Kidney glomerular epithelial cell (primary cell): ENCODE measurements around the gene ZNF219.

ENCODE experiments used
- DNase-seq: peaks from one replicate; lab custom pipeline; 2025; lab: John Stamatoyannopoulos, UW

ZNF219 gene

DNA sequence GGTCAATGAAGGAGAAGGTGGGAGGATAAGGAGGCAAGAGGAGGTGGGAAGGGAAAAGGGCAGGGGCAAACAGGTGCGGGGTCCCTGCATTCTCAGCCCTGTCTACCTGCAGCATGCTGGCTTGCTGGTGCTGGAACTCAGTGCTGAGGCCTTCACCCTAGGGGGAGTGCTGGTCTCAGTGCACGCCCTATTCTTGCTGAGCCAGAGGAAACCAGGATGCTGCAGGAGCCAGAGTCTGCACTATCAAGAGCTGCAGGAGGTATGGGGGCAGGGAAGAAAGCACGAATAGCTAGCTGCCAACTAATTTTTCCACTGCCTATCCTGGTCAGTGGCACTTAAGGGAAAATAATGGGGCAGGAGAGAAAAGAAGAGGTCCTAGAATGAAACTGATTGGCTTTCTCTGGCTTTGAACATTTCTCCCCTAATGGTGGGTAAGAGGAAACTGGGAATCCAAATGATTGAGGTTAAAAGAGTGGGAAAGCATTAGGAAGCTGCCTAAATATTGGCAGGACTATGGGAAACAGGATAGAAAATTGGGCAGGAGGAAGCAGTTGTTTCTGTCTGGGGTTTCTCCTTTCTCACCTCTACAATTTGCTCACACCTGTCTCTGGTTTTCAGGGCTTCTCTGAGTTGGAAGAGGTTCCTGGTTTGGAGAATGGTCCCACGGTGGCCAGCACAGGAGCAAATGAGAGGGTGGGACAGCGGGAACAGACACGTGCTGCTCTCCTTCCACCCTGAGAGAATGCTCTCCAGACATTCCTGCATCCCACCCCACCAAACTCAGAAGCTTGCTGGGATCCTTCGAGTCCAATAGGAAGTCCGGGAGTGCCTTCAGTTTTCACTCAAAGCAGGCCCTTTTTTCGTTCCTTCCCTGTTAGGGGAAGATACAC lies 4.3 kb upstream of the ZNF219 start:
- no peak for DNase-seq

DNA sequence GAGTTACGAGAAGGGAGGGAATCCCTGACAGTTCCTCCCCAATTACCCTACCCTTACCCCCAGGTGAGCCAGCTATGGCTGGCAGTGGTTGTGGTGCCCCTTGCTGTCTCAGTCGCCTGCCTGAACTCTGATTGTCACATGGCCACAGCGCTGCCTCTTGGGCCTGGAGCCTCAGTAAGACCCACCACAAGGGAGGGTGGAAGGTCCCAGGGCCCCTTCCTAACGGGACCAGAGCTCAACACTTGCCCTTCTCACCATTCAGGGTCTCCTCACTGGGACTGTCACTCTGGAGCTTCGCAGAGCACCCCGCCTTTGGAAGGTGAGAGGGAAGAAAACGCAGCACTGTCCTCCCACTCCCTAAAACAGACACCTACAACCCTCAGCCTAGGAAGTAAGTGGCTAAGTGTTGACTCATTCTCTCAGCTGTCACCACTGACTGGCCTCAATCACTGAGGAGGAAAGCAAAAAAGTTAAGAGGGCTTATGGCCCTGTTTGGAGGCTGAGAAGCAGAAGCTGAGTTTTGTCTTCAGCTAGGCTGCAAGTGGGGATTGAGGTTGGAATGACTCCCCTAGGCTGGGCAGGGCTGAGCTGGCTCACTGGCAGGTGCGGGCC lies 3.5 kb upstream of the ZNF219 start:
- no peak for DNase-seq

DNA sequence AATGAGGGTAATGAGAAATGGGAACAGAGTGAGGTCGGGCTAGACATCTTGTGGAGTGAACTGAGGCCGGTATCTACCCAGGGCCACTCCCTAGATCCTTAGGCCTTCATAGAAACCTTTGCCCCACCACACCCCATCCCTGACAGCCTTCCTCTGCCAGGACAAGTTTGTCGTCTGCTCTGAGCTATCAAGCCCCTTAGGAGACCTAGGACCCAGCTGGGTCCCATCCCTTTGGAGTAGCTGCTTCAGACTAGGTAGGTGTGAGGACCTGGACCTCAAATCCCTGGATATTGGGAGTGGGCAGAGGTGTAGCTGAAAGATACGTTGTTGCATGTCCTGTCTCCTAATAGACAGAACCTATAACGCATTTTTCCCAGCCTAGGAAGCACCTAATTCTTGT lies 2.5 kb upstream of the ZNF219 start, which contains the start of gene TMEM253:
Gene TMEM253, plus strand, starts transcription at position 136 of the 400 bp plus-strand sequence. CDS start 278 bp downstream, outside the sequence.
- no peak for DNase-seq

DNA sequence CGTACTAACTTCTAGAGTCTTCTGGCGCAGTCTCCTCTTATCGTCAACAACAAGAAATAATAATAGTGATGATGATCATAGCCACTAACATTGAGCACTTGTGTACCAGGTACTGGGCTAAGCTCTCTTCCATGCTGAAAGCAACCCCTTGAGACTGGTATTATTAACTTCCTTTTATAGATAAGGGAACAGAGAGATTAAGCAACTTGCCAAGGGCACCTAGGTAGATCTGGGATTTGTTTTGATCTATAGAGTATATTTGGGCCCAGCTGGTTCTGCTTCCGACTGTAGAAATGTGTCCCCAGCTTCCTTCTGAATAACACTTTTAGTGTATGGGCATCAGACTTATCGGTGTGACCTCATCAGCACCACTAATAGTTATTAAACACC lies 1.1 kb upstream of the ZNF219 start:
- DNase-seq: no peak

DNA sequence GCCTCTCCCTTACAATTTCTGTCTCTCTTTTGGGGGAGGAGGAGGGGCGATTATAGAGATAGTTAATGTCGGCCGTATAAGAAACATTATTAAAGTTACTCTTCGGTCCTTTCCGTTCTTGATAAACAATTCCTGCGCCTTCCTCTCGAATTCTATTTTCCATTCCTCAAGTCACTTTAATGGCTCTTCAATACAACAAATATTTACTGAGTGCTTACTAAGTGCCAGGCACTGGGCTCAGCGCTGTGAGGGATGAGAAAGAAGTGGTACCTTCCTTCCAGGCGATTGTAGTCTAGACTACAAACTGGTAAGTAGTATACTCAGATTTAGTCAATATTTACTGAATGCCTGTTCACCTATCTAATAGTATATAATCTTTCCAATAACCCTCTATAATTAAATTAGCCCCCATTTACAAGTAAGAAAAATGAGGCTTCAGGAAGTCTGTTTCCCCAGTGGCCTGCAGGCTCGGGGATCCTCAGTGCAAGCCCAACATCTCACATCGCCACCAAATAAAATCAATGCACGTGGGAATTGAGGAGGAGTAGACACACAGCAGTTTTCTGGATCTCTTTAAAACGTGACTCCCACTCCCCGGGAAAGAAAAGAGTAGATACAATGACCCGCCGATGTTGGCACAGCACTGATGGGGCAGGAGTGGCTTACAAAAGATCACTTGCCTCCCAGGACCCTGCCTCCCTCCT lies 589 bp upstream of the ZNF219 start:
- DNase-seq: peak; percentile 14

DNA sequence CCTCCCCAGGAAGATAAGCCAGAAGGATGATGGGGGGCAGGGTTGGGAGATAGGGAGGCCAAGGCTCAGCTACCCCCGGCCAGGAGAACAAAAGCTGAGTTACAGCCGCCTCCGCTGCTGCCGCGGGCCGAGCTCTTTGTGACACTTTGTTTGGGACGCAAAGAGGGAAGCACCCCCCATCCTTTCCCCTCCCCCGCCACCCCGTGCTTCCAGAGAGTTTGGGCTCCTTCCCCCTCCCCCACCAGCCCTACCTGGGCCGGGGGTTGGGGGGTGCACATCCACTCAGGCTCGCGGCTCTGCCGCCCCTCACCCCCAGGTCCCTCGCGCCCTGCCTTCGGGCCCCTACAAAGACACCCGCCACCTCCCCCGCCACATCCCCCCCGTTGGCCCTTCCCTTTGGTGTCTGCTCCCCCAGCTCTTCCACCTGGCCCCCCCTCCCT lies 799 bp downstream of the ZNF219 start:
- no peak for DNase-seq

DNA sequence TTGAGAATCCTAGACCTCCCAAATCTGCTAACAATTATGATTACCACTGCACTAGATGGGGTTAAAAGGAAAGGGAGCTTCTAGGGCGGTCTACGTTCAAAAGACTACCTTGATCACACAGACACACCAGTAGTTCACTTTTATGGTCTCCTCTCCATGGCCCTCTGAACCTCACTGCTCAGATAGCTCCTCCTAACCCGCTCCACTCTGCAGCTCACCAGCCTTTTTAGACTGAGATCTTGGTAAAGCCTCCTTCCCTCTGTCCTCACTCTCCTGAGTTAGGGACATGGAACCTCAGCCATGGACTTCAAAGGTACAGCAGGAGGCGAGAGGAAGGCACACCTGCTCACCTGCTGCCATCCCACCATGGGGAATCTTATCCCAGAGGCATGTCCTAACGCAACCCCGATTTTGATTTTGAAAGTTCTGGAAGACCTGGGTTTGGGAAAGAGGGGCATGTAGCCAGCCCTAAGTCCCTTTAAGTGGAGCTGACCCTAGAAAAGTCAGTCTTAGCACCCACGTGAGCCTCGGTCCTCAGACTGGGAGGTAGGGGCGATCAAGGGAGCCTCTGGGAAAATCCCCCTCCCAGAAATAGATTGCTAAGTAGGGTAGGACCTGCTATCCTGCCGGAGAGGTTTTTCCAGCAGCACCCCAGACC lies 1.3 kb downstream of the ZNF219 start:
- no peak for DNase-seq

DNA sequence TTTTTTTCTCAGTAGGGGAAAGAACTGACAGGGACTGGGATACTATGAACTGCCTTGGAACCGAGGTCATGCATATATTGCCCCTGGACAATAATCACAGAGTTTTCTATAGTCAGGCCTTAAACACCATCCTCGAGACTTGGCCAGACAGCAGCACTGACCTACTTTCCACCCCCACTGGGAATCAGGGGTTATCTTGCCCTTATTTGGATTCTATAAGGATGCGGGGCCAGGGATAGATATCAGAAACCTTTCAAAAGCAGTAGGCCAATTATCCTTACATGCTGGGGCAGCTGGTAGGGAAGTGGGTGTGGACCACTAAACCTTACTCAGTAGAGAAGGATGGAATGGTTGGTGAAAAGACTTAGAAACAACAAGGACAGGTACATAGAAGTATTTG lies 2.0 kb downstream of the ZNF219 start:
- DNase-seq: no peak

DNA sequence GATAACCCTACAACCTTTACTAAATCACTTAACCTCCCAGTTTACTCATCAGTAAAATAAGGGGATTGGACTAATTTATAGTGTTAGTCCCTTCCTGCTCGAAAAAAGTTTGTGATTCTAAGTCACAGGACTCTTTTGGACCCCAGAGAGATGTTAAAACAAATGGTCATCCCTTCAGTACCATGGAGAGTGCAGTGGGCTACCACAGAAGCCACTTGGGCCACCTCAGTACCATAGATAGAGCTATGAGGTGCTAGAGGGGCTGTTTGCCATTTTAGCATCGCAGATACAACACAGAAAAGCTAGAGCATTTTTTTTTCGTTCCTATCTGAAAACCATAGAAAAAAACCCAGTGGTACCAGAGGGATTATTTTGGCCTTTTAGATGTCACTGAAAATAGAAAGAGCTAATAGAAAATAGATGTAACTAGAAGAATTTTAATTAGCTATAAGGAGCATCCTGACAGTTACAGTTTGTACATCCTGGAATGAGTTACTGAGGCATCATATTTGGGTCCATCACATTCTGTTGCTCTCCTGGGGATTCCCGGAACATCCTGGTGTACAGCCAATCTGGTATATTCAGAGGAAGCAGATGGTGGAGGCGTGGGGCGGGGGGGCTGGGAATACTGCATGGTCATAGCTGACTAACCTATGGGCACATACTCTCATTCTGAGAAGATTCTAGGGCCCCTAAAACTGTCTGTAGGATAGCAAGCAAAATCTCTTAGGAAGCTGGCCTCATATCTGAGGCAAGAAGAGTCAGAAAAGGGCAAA lies 2.8 kb downstream of the ZNF219 start:
- DNase-seq: no peak

DNA sequence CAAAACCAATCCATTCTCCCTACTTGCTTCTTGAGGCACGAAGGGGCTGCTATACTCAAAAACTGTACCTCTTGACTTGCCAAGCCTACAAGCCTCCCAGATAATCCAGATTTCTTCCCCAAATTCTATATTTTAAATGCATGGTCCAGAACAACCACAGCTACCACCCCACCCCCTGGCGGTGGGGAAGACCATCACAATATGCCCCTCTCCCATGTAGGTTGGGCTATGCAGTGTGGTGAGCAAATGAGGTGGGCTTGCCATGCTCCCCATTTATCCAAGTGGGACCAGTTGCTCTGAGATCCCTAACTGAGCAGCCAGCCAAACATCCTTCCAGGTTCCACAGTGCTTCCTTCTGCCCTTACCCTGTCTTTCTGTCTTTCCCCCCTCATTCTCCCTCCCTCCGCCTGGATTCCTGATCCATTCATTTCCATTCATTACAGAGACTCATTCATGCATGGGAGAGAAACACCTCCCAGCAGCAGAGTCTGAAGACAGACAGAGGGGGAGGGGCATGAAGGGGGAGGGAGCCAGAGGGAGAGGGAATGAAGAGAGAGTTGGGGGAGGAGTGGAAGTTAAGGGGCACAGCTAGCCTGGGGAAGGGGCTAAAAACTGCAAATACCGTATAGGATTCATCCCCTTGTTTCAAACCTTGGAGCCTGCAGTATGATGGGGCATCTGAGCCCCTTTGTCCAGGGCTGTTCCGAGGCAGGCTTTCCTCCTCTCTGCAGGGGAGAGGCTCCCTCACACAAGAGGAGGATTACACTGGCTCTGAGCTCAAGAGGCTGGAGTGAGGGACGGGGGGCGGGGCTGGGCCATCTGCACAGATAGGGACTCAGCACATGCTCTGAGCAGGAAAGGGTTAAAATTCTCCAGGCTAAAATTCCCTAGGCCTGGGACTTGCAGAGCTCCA lies 4.4 kb downstream of the ZNF219 start:
- DNase-seq: peak; percentile 67

DNA sequence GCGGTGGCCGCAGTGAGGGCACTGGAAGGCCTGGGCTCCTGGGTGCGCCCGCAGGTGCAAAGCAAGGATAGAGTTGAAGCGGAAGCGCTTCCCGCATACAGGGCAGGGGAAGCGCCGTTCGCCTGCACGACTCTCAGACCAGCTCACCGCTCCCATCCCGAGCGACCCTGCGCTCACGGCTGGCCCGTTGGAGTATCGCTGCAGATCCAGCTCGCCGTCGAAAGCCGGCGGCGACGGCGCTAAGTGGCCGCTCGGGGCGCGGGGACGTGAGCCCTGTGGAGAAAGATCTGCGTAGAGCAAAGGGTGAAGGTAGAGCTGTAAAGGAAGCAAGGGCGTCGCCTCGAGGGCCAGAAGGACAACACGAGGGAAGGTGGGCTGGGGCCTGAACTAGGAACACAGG lies 5.4 kb downstream of the ZNF219 start:
- DNase-seq: no peak

DNA sequence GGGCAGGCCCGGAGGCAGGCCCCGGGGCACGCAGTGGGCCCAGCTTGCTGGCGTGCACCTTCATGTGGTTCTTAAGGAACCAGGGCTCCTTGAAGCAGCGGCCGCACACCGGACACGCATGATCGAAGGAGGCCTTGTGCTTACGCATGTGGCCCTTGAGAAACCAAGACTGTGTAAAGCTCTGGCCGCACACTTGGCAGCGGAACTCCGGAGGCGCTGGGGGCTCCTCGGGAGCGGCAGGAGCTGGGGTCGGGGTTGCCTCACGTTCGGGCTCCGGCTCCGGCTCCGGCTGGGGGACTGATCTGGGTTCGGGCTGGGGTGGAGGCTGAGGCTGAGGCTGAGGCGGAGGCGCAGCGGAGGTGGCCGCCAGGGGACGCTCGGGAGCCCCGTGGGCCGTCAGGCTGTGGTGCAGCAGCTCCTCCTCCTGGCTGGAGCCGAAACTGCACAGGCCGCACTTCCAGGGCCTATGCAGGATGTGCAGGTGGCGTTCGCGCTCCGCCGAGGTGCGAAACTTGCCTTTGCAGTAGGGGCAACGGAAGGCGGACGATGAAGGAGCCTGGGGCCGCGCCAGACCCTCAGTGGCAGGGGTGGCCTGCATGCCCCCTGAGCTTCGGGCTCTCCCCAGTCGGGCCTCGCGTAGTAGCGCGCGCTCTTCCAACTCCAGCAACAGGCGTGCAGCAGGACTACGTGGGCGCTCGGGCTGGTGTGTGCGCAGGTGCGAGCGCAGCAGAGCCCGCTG lies 6.0 kb downstream of the ZNF219 start:
- peak; percentile 63 for DNase-seq

DNA sequence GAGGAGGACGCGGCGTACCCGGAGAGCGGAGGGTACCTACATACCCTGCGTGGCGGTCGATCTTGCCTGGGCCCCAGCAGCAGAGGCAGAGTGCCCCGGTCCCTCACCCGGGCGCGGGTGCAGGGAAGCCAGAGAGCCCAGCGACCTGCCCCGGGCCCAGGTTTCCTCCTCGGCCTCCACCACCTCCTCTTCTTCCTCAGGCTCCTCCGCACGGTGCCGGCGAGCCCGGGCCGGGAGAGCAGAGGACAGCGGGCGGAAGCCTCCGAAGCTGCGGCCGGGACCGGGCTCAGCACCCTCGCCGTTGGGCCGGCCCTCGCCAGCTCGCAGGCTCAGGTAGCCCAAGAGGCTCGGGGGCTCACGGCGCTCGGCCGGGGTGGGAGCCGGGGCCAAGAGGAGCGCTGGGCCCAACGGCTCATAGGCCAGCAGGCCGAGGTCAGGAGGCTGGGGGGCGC lies 6.6 kb downstream of the ZNF219 start:
- DNase-seq: no peak

DNA sequence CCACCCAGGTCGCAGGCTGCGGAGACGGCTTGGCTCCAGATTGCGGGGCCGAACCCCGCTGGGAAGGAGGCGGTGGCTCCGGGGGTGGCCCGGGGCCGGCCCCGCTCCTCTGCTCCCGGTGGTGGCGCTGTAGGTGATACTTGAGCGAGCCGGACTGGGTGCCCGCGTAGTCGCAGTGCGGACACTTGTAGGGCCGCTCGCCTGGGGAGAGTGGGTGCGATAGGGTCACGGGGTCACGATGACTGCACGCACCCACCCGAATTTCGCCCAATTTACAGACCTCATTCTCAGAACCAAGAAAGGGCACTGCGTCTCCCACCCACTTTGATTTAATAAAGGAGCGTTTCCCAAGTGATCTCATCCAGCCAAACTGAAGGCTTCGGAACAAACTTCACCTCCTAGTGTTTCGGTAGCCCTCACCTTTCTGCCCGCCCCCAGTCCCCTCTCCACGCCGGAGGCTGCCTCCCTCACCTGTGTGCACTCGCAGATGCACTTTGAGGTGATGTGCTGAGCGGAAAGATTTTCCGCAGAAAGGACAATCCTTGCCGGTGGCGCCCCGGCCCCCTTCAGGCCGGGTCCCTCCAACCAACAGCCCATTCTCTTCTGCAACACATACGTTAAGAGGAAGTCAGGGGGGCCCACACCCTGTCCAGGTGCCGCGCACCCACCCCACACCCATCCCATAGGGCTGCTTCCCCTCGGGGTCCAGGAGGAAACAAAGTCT lies 7.4 kb downstream of the ZNF219 start:
- DNase-seq: no peak

DNA sequence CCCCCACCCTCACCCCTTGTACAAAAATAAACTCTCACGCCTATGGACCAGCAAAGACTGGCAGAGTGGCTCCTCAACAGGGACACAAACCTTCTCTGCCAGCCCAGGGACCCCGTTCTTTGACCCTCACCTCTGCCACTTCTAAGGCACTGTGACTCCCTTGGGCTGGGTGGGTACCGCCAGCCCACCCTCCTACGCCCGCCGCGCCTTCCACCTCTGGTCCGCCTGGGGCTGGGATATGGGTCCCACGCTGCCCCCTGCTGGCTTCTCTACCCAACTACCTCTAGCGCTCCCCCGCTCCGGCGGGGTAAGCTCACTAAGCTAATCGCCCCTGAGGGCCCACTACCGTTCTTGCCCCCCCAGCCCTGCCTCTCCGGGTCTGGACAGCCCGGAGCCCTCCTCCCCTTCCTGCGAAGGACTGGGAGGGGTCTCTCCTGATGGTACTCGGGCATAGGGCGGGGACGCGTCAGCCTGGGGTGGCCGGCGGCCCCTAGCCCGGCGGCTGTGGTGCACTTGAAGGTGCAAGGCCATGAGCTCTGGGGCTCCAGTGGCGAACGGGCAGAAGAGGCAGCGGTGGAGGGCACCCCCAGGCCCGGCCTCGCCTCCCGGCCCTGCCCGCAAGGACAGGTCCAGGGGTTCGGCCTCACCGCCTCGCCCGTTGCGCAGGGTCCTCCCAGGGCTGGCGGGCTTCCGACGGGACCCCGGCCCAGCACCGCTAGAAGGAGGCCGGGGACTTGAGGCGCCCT lies 8.1 kb downstream of the ZNF219 start:
- no peak for DNase-seq

DNA sequence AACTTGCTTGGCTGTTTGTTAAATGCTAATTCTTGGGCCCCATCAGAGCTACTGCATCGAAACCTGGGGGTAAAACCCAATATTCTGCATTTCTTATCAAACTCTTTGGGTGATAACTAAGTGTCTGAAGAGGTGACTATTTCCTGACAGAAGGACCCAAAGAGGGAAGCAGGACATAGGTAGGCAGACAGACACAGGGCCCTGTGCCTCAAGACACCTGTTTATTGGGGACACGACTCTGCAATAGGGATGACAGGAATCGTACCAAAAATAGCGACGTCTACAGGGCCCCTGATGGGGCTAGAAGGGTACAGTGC lies 8.6 kb downstream of the ZNF219 start:
- no peak for DNase-seq

DNA sequence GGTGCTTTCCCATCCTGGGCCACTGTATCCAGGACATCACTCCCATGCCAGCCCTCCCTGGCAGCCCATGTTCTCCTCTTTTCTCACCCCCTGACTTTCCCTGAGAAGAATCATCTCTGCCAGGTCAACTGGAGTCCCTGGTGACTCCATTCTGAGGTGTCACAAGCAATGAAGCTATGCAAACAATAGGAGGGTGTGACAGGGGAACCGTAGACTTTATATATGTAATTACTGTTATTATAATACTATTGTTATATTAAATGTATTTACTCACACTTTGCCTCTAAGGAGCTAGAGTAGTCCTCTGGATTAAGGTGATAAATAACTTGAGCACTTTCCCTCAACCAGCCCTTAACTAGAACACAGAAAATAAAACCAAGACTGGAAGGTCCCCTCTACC lies 9.2 kb downstream of the ZNF219 start:
- no peak for DNase-seq

DNA sequence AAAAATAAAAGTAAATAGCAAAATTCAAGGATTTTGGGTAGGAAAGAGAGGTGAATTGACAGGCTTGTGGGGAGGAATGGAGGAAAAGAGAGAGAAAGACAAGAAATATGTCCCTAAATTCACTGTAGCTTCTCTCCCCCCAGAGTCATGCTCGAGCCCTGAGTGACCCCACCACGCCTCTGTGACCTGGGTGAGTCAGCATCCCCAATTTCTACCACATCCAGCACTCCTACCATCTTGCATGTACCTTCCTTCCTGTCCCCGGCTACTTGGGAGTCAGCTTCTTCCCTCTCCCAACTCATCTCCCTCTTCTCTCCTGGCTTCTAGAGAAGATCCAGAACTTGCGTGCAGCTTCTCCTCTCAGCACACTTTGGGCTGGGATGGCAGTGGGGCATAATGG lies 9.8 kb downstream of the ZNF219 start:
- no peak for DNase-seq
